DOHH2 (cell line): Measurements from ENCODE around the gene CLSTN1.
"Not testable (repeated sequence)": the region's sequence is repeated elsewhere in the genome, so short reads cannot be mapped to it uniquely, and the experiment has no call there.

ENCODE experiments used
- H3F3A ChIP-seq: fragments of 200-600 bp; sonication (generic), shearing (Covaris generic); 2 replicates; pipeline ENCODE4 v1.6.0; 2016; ENCODE audit warnings: antibody characterized with exemption, mild to moderate bottlenecking; ENCODE audit not compliant: control insufficient read depth, insufficient read depth
- H3K27ac ChIP-seq: fragments of 200-600 bp; sonication (generic); 2 replicates; pipeline ENCODE4 v1.5.1; 2014; ENCODE audit warnings: low read depth, mild to moderate bottlenecking, low read length, moderate library complexity
- H3K27me3 ChIP-seq: fragments of 200-600 bp; sonication (generic); 2 replicates; pipeline ENCODE4 v1.6.1; 2014; ENCODE audit warnings: mild to moderate bottlenecking, low read length, mixed read lengths; ENCODE audit not compliant: control insufficient read depth
- H3K36me3 ChIP-seq: fragments of 200-600 bp; sonication (generic); 2 replicates; pipeline ENCODE4 v1.6.1; 2014; ENCODE audit warnings: mild to moderate bottlenecking, low read length, moderate library complexity, mixed read lengths; ENCODE audit not compliant: control insufficient read depth
- H3K4me1 ChIP-seq: fragments of 200-600 bp; sonication (generic); 2 replicates; pipeline ENCODE4 v1.6.1; 2014; ENCODE audit warnings: mild to moderate bottlenecking, low read length, mixed read lengths; ENCODE audit not compliant: control insufficient read depth
- H3K4me2 ChIP-seq: fragments of 200-600 bp; sonication (generic); 2 replicates; pipeline ENCODE4 v1.6.0; 2014; ENCODE audit warnings: mild to moderate bottlenecking, low read length, moderate library complexity
- H3K4me3 ChIP-seq: fragments of 200-600 bp; sonication (generic); 2 replicates; pipeline ENCODE4 v1.5.1; 2014; ENCODE audit warnings: mild to moderate bottlenecking, low read length, mixed read lengths
- H3K79me2 ChIP-seq: fragments of 200-600 bp; sonication (generic); 2 replicates; pipeline ENCODE4 v1.6.1; 2014; ENCODE audit warnings: mild to moderate bottlenecking, low read length, mixed read lengths; ENCODE audit not compliant: control insufficient read depth
- H3K9me2 ChIP-seq: fragments of 200-600 bp; sonication (generic); replicated peaks from 2 replicates; pipeline ENCODE4 v1.6.1; 2014; ENCODE audit warnings: mild to moderate bottlenecking, low read length, mixed read lengths; ENCODE audit not compliant: control insufficient read depth
- H3K9me3 ChIP-seq: fragments of 200-600 bp; sonication (generic); 2 replicates; pipeline ENCODE4 v1.6.1; 2014; ENCODE audit warnings: antibody characterized with exemption, low read length, mixed read lengths; ENCODE audit not compliant: control insufficient read depth, insufficient read depth
- H4K20me1 ChIP-seq: fragments of 200-600 bp; sonication (generic); 2 replicates; pipeline ENCODE4 v1.6.0; 2014; ENCODE audit warnings: low read depth, mild to moderate bottlenecking, antibody characterized with exemption, low read length, moderate library complexity; ENCODE audit not compliant: control insufficient read depth, insufficient read depth
- CTCF ChIP-seq: fragments of 200-600 bp; sonication (generic); IDR thresholded peaks from one replicate; pipeline ENCODE4 v1.5.1; 2014; ENCODE audit warnings: antibody characterized with exemption, mild to moderate bottlenecking, low read depth, low read length; ENCODE audit not compliant: poor library complexity, severe bottlenecking
- EZH2phosphoT487 ChIP-seq: fragments of 200-600 bp; sonication (generic); IDR thresholded peaks from 2 replicates; pipeline ENCODE4 v1.6.1; 2017; ENCODE audit warnings: borderline replicate concordance, mild to moderate bottlenecking, antibody characterized with exemption, low read length, moderate library complexity, mixed read lengths

The CLSTN1 gene

GRCh38 chr1:9716404-9717192, 107.2 kb downstream of the CLSTN1 start:
- Histone ChIP-seq H4K20me1 (no peaks in the 10 kb centered on the region), H3K4me1 (peaks cover 35% of the 10 kb centered on the region), H3K4me3 (peak overlapping the region; percentile 75), H3K27me3 (no peaks in the 10 kb centered on the region), H3K27ac (peak overlapping the region; percentile 73), H3K4me2 (peak overlapping the region; percentile 95), H3F3A (0 out of 2 replicates have a peak, but pooled peaks cover 3% of the 10 kb centered on the region), H3K36me3 (peaks cover 37% of the 10 kb centered on the region), H3K9me2 (no peaks in the 10 kb centered on the region), H3K79me2 (peaks cover 5% of the 10 kb centered on the region), H3K9me3 (no peaks in the 10 kb centered on the region)
- TF ChIP-seq CTCF = no peak
- TF ChIP-seq EZH2phosphoT487 = no peak

DNA sequence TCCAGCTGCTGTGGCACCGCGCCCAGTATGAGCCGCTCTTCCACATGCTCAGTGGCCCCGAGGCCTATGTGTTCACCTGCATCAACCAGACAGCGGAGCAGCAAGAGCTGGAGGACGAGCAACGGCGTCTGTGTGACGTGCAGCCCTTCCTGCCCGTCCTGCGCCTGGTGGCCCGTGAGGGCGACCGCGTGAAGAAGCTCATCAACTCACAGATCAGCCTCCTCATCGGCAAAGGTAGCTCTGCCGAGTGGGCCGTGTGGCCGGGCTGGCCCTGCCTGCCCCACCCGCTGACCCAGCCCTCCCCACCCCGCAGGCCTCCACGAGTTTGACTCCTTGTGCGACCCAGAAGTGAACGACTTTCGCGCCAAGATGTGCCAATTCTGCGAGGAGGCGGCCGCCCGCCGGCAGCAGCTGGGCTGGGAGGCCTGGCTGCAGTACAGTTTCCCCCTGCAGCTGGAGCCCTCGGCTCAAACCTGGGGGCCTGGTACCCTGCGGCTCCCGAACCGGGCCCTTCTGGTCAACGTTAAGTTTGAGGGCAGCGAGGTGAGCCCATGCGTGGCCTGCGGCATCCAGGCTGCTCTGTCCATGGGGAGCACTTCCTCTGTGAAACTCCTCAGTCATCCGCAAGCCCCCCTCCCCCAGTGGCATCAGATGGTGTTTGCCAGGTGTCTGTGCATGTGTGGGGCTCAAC, 108.1 kb downstream of the CLSTN1 start:
- Histone ChIP-seq H3F3A (0 out of 2 replicates have a peak, but pooled peaks cover 3% of the 10 kb centered on the region), H3K4me2 (no peak overlapping the region), H3K4me1 (peaks cover 32% of the 10 kb centered on the region), H3K79me2 (peaks cover 5% of the 10 kb centered on the region), H3K27me3 (no peaks in the 10 kb centered on the region), H4K20me1 (no peaks in the 10 kb centered on the region), H3K4me3 (no peak overlapping the region), H3K9me3 (no peaks in the 10 kb centered on the region), H3K27ac (no peak overlapping the region), H3K9me2 (no peaks in the 10 kb centered on the region), H3K36me3 (peaks cover 35% of the 10 kb centered on the region)
- TF ChIP-seq CTCF = no peak
- TF ChIP-seq EZH2phosphoT487 = no peak

GRCh38 chr1:9714257-9714718, 109.5 kb downstream of the CLSTN1 start:
- no peak overlapping the region for H3K4me3 ChIP-seq
- no peaks in the 10 kb centered on the region for H3K9me3 ChIP-seq
- H3K79me2 ChIP-seq = peaks cover 5% of the 10 kb centered on the region
- no peak overlapping the region for H3K4me2 ChIP-seq
- H3K27me3 ChIP-seq = no peaks in the 10 kb centered on the region
- no peaks in the 10 kb centered on the region for H4K20me1 ChIP-seq
- no peaks in the 10 kb centered on the region for H3K9me2 ChIP-seq
- H3K36me3 ChIP-seq = peaks cover 37% of the 10 kb centered on the region
- TF ChIP-seq EZH2phosphoT487 (no peak), CTCF (no peak)
- H3K4me1 ChIP-seq = peaks cover 32% of the 10 kb centered on the region
- no peak overlapping the region for H3K27ac ChIP-seq
- H3F3A ChIP-seq = 0 out of 2 replicates have a peak, but pooled peaks cover 3% of the 10 kb centered on the region

DNA sequence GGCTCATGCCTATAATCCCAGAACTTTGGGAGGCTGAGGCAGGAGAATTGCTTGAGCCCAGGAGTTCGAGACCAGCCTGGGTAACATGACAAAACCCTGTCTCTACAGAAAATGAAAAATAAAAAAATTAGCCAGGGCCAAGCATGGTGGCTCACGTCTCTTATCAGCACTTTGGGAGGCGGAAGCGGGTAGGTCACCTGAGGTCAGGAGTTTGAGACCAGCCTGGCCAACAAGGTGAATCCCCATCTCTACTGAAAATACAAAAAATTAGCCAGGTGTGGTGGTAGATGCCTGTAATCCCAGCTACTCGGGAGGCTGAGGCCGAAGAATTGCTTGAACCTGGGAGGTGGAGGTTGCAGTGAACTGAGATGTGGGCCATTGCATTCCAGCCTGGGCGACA, 111.0 kb downstream of the CLSTN1 start:
- H3K4me3 ChIP-seq, H3K4me2 ChIP-seq, H3K9me2 ChIP-seq, H4K20me1 ChIP-seq, H3K27me3 ChIP-seq, H3K9me3 ChIP-seq, H3K27ac ChIP-seq, H3F3A ChIP-seq, H3K79me2 ChIP-seq: not testable (repeated sequence)
- H3K36me3 ChIP-seq = peaks cover 25% of the 10 kb centered on the region
- peaks cover 26% of the 10 kb centered on the region for H3K4me1 ChIP-seq
